OCI-LY7 (cell line): ENCODE data around the gene GNAO1.

Source experiments
- EZH2phosphoT487 ChIP-seq: fragments of 200-600 bp; sonication (generic); IDR thresholded peaks from 2 replicates; pipeline ENCODE4 v1.6.1; 2018; ENCODE audit warnings: low read depth, borderline replicate concordance, mild to moderate bottlenecking, mixed run types, antibody characterized with exemption, low read length, moderate library complexity, mixed read lengths
- TF ChIP-seq, protein P1 (sequence below): fragments of 200-600 bp; sonication (generic); conservative IDR thresholded peaks from 2 replicates; pipeline ENCODE4 v1.5.1; 2014; ENCODE audit warnings: mild to moderate bottlenecking, antibody characterized with exemption, low read length, moderate library complexity, mixed read lengths

DNA sequence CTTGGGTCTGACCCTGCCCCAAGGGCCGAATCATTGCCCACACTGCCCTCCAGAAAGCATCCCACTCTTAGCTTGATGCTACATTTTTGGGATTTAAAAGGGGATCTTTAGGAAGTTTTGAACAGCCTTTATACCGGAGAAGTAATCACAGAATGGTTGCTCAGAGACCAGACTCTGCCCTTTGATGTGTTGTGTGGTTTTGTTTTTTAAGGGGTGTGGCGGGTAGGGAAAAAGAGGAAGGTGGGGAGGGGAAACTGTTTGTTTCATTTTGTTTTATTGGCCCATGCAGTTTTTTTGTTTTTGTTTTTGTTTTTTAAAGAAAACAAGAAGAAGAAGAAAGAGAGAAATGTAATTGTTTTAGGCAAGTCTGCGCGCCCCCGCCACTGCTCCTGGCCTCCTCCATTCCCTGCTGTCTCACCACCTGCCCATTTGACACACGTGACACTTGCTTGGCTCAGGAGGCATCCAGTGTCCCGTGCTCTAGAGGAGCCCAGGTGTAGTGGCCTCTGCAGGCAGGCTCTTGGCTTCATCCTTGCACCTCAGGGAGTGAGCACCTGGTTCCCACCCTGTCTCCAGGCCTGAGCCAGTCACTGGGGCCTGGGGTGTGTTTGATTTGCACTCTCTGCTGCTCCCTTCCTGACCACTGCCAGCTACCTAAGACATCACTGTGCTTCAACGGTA lies 35.7 kb downstream of the GNAO1 start:
- TF ChIP-seq, protein P1, sequence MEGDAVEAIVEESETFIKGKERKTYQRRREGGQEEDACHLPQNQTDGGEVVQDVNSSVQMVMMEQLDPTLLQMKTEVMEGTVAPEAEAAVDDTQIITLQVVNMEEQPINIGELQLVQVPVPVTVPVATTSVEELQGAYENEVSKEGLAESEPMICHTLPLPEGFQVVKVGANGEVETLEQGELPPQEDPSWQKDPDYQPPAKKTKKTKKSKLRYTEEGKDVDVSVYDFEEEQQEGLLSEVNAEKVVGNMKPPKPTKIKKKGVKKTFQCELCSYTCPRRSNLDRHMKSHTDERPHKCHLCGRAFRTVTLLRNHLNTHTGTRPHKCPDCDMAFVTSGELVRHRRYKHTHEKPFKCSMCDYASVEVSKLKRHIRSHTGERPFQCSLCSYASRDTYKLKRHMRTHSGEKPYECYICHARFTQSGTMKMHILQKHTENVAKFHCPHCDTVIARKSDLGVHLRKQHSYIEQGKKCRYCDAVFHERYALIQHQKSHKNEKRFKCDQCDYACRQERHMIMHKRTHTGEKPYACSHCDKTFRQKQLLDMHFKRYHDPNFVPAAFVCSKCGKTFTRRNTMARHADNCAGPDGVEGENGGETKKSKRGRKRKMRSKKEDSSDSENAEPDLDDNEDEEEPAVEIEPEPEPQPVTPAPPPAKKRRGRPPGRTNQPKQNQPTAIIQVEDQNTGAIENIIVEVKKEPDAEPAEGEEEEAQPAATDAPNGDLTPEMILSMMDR, result no peak
- TF ChIP-seq EZH2phosphoT487, result no peak
